COR-L47 (cell line): ENCODE results near the gene ZNF337.
"Not testable (repeated sequence)": the region's sequence is repeated elsewhere in the genome, so short reads cannot be mapped to it uniquely, and the experiment has no call there.

Experiments
- DNase-seq: peaks from one replicate; lab custom pipeline; 2025; lab: John Stamatoyannopoulos, UW

The ZNF337 gene

GRCh38 chr20:25696371-25697131, at the start of gene ZNF337:
Gene ZNF337, minus strand, starts transcription at chr20:25696853. Its CDS starts 10,436 bp downstream, at chr20:25686417.
- DNase-seq: peak; percentile 93

GRCh38 chr20:25745738-25746137, 49.1 kb upstream of the ZNF337 start:
- no peak for DNase-seq

- no peak for DNase-seq
These were observed 48.4 kb upstream of the ZNF337 start for GRCh38 chr20:25745100-25745499.

GRCh38 chr20:25744261-25744660, 47.6 kb upstream of the ZNF337 start:
- no peak for DNase-seq

GRCh38 chr20:25741088-25741487, 44.4 kb upstream of the ZNF337 start:
- DNase-seq: no peak

GRCh38 chr20:25739615-25740320, 43.1 kb upstream of the ZNF337 start:
- no peak for DNase-seq

GRCh38 chr20:25738198-25738597, 41.5 kb upstream of the ZNF337 start:
- no peak for DNase-seq

- DNase-seq: no peak
These were observed 37.2 kb upstream of the ZNF337 start for GRCh38 chr20:25733903-25734302.

GRCh38 chr20:25730862-25731261, 34.2 kb upstream of the ZNF337 start:
- DNase-seq: no peak

- DNase-seq: no peak
These were observed 29.7 kb upstream of the ZNF337 start for GRCh38 chr20:25726357-25726756.

- no peak for DNase-seq
These were observed 29.0 kb upstream of the ZNF337 start for GRCh38 chr20:25725639-25726038.

GRCh38 chr20:25723975-25724374, 27.3 kb upstream of the ZNF337 start:
- no peak for DNase-seq

- no peak for DNase-seq
These were observed 23.6 kb upstream of the ZNF337 start for GRCh38 chr20:25720285-25720684.

- peak; percentile 45 for DNase-seq
These were observed 22.5 kb upstream of the ZNF337 start for GRCh38 chr20:25718896-25719809.

GRCh38 chr20:25707695-25708094, 11.0 kb upstream of the ZNF337 start:
- no peak for DNase-seq

GRCh38 chr20:25706793-25707192, 10.1 kb upstream of the ZNF337 start:
- no peak for DNase-seq

GRCh38 chr20:25705830-25706351, 9.2 kb upstream of the ZNF337 start:
- DNase-seq: no peak

- not testable (repeated sequence) for DNase-seq
These were observed 7.7 kb upstream of the ZNF337 start for GRCh38 chr20:25704303-25704702.

- DNase-seq: not testable (repeated sequence)
These were observed 4.2 kb upstream of the ZNF337 start for GRCh38 chr20:25700835-25701234.

GRCh38 chr20:25699914-25700313, 3.3 kb upstream of the ZNF337 start:
- no peak for DNase-seq

- DNase-seq: no peak
These were observed 436 bp upstream of the ZNF337 start for GRCh38 chr20:25697132-25697446.
